Psoas muscle (tissue), 8 donors: Measurements from ENCODE around the gene OR6A2. TPM values are rescaled to one million over a fixed set of nuclear protein-coding genes. Genes with fewer than 3 reads are reported as not detected.

Experiments used
- ATAC-seq, 4 donors: fragments of 200-7000 bp; cut with Tn5 transposase; one replicate each; pipeline ENCODE4 v1.9.1; 2020; ENCODE audit warnings: moderate library complexity in 3 of 4, mild to moderate bottlenecking in 2 of 4
- DNase-seq, 2 donors: peaks; one replicate each; pipeline ENCODE4 v3.0.0-alpha.2; 2020
- H3K27ac ChIP-seq: fragments of 200-600 bp; one replicate; pipeline ENCODE4 v1.8.0; 2022
- H3K27me3 ChIP-seq, 3 donors: fragments of 200-600 bp in 1 of 3; one replicate each; pipeline versions ENCODE4 v1.6.1 to v1.8.0; 2013 to 2022; ENCODE audit warnings: low read length in 2 of 3, mild to moderate bottlenecking in 2 of 3, moderate library complexity in 1 of 3; ENCODE audit not compliant: insufficient read depth in 3 of 3
- H3K36me3 ChIP-seq, 2 donors: fragments of 200-600 bp in 1 of 2; one replicate each; pipeline versions ENCODE4 v1.6.1 to v1.8.0; 2013 to 2022; ENCODE audit warnings: low read depth in 1 of 2, mild to moderate bottlenecking in 1 of 2, moderate library complexity in 1 of 2; ENCODE audit not compliant: insufficient read depth in 1 of 2
- H3K4me1 ChIP-seq: fragments of 200-600 bp; one replicate; pipeline ENCODE4 v1.8.0; 2022
- H3K4me3 ChIP-seq: fragments of 200-600 bp; one replicate; pipeline ENCODE4 v1.8.0; 2022; ENCODE audit warnings: mild to moderate bottlenecking
- H3K9me3 ChIP-seq: fragments of 200-600 bp; one replicate; pipeline ENCODE4 v1.8.0; 2022
- WGBS, 3 donors: extraction: QIAGEN DNeasy Blood & Tissue Kit; methylation state at CpG; one replicate each; pipeline versions ENCODE4 v1.1.6 to v1.1.7; 2013; 5-methylcytosine and 5-hydroxymethylcytosine counted together
- intact Hi-C, 2 donors: fragments of 100-400 bp; cut with DNase I; formaldehyde crosslinking; loops; one replicate each; pipeline versions ENCODE4 v1.11.0 to v1.14.2; 2022
- polyA plus RNA-seq, 3 donors: library from polyadenylated mRNA; stranded (reverse); fragments of 200-250 nt; gene quantifications; one replicate each; pipeline ENCODE4 v1.2.3, GENCODE V29; 2013
- total RNA-seq, 4 donors: library from RNA; stranded (reverse); fragmentation: NEBNext Ultra II Directional in 2 of 4; extraction: Animal tissue kit (Norgen Biotek cat#: 25700) in 2 of 4; gene quantifications; one replicate each; pipeline versions ENCODE4 v1.2.1 to v1.2.4, GENCODE V29; 2021 to 2023
- TF ChIP-seq, protein P1 (sequence below): fragments of 200-600 bp; IDR thresholded peaks from one replicate; pipeline ENCODE4 v1.8.0; 2022; ENCODE audit warnings: antibody characterized with exemption
- donor health status: healthy with polysubstance abuse.
- donor health status: DM: no; HTN: no; CAD: no; lungs with moderate emphysema.
- donor health status: Bipolar disorder and iron deficiency.
- donor health status: healthy.
- donor health status: DM: yes; HTN: yes; CAD: no.
- donor health status: DM: no; HTN: no; CAD: no.
- donor health status: DM: no; HTN: no; CAD: no.
- donor health status: DM: yes; HTN: yes; CAD: no.

Gene OR6A2
- total and polyA plus RNA-seq, 7 donors: not detected

DNA sequence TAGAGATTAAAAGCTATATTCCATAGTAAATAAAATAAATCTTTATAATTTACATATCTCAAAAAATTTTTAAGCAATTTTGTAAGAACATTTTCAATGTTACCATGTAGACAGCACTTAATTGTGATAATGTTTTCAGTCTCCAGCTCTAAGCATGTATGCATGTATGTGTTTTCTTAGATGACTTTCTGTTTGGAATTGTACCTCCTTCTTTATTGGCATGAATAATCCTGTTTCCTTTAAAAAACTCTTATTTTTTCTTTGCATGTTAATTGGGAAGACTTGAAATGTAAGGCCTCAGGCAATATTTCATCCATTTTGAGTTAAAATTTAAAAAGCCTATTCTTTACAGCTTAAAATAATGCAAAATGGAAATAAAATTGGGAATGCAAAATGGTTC is 18.7 kb downstream of the OR6A2 start:
- Histone ChIP-seq H3K4me3 (no peak overlapping the region), H3K27ac (no peak overlapping the region), H3K36me3 (no peaks in the 10 kb centered on the region), H3K9me3 (no peaks in the 10 kb centered on the region), H3K27me3 (no peaks in the 10 kb centered on the region), H3K4me1 (no peaks in the 10 kb centered on the region)
- ATAC-seq: no peak
- TF ChIP-seq, protein P1, sequence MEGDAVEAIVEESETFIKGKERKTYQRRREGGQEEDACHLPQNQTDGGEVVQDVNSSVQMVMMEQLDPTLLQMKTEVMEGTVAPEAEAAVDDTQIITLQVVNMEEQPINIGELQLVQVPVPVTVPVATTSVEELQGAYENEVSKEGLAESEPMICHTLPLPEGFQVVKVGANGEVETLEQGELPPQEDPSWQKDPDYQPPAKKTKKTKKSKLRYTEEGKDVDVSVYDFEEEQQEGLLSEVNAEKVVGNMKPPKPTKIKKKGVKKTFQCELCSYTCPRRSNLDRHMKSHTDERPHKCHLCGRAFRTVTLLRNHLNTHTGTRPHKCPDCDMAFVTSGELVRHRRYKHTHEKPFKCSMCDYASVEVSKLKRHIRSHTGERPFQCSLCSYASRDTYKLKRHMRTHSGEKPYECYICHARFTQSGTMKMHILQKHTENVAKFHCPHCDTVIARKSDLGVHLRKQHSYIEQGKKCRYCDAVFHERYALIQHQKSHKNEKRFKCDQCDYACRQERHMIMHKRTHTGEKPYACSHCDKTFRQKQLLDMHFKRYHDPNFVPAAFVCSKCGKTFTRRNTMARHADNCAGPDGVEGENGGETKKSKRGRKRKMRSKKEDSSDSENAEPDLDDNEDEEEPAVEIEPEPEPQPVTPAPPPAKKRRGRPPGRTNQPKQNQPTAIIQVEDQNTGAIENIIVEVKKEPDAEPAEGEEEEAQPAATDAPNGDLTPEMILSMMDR: no peak
- DNase-seq: no peak
- intact Hi-C loops: no loop called here

DNA sequence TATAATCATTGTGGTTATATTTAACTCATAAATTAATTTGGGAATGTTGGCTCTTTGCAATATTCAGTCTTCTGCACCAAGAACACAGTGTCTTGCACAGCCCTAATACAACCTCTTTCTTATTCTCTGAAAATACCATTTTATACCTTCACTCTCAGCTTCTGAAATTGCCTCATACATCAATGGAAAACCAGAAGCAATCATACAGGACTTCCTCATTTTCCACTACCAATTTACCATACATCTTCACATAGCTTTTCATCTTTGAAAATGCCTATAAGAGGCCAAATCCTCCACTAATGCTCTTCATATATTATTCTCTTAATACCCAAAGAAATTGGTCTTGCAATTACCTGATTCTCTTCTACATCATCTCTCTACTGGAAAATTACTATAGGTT is 21.0 kb downstream of the OR6A2 start:
- H3K4me3 ChIP-seq: no peak overlapping the region
- no peaks in the 10 kb centered on the region for H3K4me1 ChIP-seq
- TF ChIP-seq, protein P1: no peak
- no peaks in the 10 kb centered on the region for H3K27me3 ChIP-seq
- intact Hi-C loops: no loop called here
- H3K9me3 ChIP-seq: no peaks in the 10 kb centered on the region
- H3K36me3 ChIP-seq: no peaks in the 10 kb centered on the region
- DNase-seq (no peak), ATAC-seq (no peak)
- H3K27ac ChIP-seq: no peak overlapping the region

DNA sequence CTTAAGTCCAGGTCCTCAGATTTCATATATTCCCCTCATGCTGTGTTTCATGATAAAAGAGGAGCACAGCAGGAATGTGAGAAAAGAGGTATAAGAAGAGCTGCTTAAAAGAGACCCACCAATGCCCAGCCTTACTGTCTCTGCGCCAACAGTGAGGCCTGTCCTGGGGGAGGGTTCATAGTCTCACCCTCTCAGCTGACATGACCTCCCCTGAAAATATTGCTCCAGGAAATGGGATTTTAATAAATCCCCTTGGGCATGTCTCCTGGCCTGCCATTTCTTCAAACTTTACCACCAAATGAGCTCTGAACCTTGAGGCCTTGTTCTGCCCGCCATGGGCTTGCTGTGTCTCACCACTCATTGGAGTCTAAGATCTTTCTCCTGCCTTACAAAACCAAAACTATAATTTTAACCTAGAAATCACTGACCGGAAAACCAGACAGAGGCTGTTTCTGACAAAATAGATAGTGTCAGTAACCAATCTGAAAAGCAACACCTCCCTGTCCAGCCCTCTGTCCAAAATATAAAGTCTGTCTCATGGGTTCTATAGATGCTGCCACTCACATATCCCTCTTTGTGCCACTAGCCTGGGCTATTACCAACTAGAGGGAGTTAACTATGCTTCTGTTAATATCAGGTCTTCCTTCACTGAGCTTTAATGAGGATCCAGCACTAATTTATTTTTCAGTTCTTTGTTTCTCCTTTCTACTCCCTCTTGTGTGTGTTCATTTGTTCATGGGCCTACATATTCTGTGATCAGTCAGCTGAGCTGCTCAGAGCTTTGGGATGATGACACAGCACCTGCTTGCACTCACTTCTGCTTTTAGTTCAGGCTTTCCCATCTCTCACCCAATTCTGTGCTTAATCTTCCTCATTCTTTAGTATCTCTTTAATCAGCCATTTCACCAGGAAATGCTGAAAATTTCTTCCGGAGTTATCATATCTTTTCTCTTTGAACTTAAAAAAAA is 27.3 kb downstream of the OR6A2 start, which contains the start of gene OR2AG2:
Gene OR2AG2 (minus strand): TSS at position 51 of the 968 bp plus-strand sequence. CDS start 3,019 bp downstream, outside the sequence.
- WGBS, 3 donors: 68 to 84% (median 68%) methylated on average over 4 of the region's 4 CpGs
- no peaks in the 10 kb centered on the region for H3K9me3 ChIP-seq
- ATAC-seq (no peak), DNase-seq (no peak)
- intact Hi-C loops: no loop called here
- H3K4me3 ChIP-seq: no peak within 1 kb of the TSS
- no peaks in the 10 kb centered on the region for H3K4me1 ChIP-seq
- no peaks in the 10 kb centered on the region for H3K27me3 ChIP-seq
- no peaks in the 10 kb centered on the region for H3K36me3 ChIP-seq
- TF ChIP-seq, protein P1: no peak
- H3K27ac ChIP-seq: no peak within 1 kb of the TSS

DNA sequence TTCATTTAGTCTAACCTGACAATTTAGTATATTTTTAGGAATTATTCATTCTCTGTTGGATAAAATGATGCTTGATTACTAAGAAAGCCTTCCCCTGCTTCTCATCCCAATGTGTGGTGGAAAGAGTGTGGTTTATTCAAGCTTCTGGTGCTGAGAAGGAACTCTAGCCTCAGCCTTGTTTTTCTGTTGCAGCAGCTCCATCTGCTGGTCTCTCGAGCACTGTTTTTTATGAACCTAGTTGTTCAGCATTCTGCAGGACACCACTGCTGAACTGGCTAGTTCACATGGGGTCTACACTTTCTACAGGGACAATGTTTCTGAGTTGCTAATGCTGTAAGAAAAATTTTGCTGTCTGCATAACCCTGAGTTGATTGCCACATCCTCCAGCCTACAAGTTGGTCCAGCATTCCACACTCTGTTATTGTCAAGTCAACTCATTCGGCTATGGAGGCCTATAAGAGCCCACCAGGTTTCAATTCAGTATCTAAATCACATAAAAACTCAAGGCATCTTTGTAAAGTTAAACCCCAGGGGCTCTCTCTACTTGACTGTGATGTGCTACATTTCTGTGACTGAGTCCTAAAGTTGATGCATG is 42.0 kb downstream of the OR6A2 start:
- 49 to 52% (median 50%) methylated on average over 2 of the region's 2 CpGs for WGBS, 3 donors
- H3K4me3 ChIP-seq: no peak overlapping the region
- H3K36me3 ChIP-seq: no peaks in the 10 kb centered on the region
- DNase-seq (peak in 1 of 2 donors; percentile 15), ATAC-seq (no peak)
- TF ChIP-seq, protein P1: peak; percentile 44
- no peaks in the 10 kb centered on the region for H3K4me1 ChIP-seq
- H3K27me3 ChIP-seq: no peaks in the 10 kb centered on the region
- no peaks in the 10 kb centered on the region for H3K9me3 ChIP-seq
- intact Hi-C loops: no loop called here
- H3K27ac ChIP-seq: no peak overlapping the region
